ENCODE results near the gene NPTN.

The NPTN gene

DNA sequence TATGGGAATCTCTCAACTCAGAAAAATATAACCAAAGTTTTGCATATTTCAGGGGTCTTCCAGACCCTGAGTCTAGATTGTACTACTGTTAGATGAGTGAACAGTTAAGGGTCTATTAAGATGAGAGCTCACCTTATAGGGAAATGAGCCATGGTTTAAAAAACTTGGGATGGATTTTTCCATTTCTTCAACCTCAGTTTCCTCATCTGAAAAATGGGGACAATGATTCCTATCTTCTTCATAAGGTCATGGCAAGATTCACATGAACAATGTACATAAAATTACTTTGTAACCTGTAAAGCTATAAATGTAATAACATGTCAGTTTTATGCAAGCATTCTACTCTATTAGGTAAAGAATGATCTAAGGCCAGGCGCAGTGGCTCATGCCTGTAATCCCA is 28.7 kb downstream of the NPTN start:
- no peak for ATAC-seq
- TF ChIP-seq PPARA (CRISPR knock-in tag; IDR thresholded peaks at IDR 0.05; ENCODE audit: borderline replicate concordance): no peak
- no peak for TF ChIP-seq CSDC2 (CRISPR knock-in tag; IDR thresholded peaks at IDR 0.05)
- TF ChIP-seq ZNF565 (CRISPR knock-in tag; conservative IDR thresholded peaks at IDR 0.05; ENCODE audit: low read depth): no peak
- TF ChIP-seq ZNF70 (CRISPR knock-in tag; IDR thresholded peaks at IDR 0.05): no peak
- TF ChIP-seq, protein P1, sequence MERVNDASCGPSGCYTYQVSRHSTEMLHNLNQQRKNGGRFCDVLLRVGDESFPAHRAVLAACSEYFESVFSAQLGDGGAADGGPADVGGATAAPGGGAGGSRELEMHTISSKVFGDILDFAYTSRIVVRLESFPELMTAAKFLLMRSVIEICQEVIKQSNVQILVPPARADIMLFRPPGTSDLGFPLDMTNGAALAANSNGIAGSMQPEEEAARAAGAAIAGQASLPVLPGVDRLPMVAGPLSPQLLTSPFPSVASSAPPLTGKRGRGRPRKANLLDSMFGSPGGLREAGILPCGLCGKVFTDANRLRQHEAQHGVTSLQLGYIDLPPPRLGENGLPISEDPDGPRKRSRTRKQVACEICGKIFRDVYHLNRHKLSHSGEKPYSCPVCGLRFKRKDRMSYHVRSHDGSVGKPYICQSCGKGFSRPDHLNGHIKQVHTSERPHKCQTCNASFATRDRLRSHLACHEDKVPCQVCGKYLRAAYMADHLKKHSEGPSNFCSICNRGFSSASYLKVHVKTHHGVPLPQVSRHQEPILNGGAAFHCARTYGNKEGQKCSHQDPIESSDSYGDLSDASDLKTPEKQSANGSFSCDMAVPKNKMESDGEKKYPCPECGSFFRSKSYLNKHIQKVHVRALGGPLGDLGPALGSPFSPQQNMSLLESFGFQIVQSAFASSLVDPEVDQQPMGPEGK (CRISPR knock-in tag; IDR thresholded peaks at IDR 0.05; ENCODE audit: borderline replicate concordance): no peak
- TF ChIP-seq SNAI2 (CRISPR knock-in tag; IDR thresholded peaks at IDR 0.05): no peak
- TF ChIP-seq RARB (CRISPR knock-in tag; IDR thresholded peaks at IDR 0.05): no peak
- TF ChIP-seq, protein P2, sequence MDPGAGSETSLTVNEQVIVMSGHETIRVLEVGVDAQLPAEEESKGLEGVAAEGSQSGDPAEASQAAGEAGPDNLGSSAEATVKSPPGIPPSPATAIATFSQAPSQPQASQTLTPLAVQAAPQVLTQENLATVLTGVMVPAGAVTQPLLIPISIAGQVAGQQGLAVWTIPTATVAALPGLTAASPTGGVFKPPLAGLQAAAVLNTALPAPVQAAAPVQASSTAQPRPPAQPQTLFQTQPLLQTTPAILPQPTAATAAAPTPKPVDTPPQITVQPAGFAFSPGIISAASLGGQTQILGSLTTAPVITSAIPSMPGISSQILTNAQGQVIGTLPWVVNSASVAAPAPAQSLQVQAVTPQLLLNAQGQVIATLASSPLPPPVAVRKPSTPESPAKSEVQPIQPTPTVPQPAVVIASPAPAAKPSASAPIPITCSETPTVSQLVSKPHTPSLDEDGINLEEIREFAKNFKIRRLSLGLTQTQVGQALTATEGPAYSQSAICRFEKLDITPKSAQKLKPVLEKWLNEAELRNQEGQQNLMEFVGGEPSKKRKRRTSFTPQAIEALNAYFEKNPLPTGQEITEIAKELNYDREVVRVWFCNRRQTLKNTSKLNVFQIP (CRISPR knock-in tag; IDR thresholded peaks at IDR 0.05; ENCODE audit: borderline replicate concordance, low read depth): no peak
- TF ChIP-seq, protein P3, sequence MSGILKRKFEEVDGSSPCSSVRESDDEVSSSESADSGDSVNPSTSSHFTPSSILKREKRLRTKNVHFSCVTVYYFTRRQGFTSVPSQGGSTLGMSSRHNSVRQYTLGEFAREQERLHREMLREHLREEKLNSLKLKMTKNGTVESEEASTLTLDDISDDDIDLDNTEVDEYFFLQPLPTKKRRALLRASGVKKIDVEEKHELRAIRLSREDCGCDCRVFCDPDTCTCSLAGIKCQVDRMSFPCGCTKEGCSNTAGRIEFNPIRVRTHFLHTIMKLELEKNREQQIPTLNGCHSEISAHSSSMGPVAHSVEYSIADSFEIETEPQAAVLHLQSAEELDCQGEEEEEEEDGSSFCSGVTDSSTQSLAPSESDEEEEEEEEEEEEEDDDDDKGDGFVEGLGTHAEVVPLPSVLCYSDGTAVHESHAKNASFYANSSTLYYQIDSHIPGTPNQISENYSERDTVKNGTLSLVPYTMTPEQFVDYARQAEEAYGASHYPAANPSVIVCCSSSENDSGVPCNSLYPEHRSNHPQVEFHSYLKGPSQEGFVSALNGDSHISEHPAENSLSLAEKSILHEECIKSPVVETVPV (CRISPR knock-in tag; IDR thresholded peaks at IDR 0.05): no peak
- TF ChIP-seq ZFP3 (CRISPR knock-in tag; IDR thresholded peaks at IDR 0.05): no peak
- no peak for TF ChIP-seq TOX (CRISPR knock-in tag; IDR thresholded peaks at IDR 0.05; ENCODE audit: borderline replicate concordance)
- TF ChIP-seq GLIS3 (CRISPR knock-in tag; IDR thresholded peaks at IDR 0.05): no peak

DNA sequence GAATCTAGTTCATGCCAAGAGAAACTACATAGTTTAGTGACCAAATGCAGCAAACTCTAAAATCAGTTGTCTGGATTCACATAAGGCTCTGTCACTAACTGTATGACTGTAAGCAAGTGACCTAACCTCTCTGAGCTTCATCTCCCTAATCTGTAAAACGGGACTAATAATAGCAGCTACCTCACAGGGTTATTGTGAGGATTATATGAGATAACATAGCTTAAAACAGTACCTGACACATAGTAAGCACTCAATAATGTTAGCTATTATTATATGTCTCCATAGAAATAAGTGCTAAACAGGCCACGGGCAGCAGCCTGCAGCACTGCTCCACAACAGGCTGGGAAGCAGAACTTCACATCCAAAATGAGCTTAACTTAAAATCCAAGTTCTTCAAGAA is 30.2 kb downstream of the NPTN start:
- no peak for TF ChIP-seq ISL1 (CRISPR knock-in tag; IDR thresholded peaks at IDR 0.05)
- no peak for TF ChIP-seq TOX (CRISPR knock-in tag; IDR thresholded peaks at IDR 0.05; ENCODE audit: borderline replicate concordance)
- TF ChIP-seq PPARA (CRISPR knock-in tag; IDR thresholded peaks at IDR 0.05; ENCODE audit: borderline replicate concordance): no peak
- no peak for TF ChIP-seq OSR1 (CRISPR knock-in tag; IDR thresholded peaks at IDR 0.05)
- no peak for TF ChIP-seq ZFP30 (CRISPR knock-in tag; IDR thresholded peaks at IDR 0.05)
- no peak for TF ChIP-seq ESRRG (CRISPR knock-in tag; IDR thresholded peaks at IDR 0.05)
- TF ChIP-seq, protein P3 (CRISPR knock-in tag; IDR thresholded peaks at IDR 0.05): no peak
- no peak for TF ChIP-seq ZNF8 (CRISPR knock-in tag; IDR thresholded peaks at IDR 0.05)
- no peak for TF ChIP-seq RARB (CRISPR knock-in tag; IDR thresholded peaks at IDR 0.05)
- no peak for TF ChIP-seq ZNF565 (CRISPR knock-in tag; conservative IDR thresholded peaks at IDR 0.05; ENCODE audit: low read depth)
- TF ChIP-seq, protein P4, sequence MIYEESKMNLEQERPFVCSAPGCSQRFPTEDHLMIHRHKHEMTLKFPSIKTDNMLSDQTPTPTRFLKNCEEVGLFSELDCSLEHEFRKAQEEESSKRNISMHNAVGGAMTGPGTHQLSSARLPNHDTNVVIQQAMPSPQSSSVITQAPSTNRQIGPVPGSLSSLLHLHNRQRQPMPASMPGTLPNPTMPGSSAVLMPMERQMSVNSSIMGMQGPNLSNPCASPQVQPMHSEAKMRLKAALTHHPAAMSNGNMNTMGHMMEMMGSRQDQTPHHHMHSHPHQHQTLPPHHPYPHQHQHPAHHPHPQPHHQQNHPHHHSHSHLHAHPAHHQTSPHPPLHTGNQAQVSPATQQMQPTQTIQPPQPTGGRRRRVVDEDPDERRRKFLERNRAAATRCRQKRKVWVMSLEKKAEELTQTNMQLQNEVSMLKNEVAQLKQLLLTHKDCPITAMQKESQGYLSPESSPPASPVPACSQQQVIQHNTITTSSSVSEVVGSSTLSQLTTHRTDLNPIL (CRISPR knock-in tag; IDR thresholded peaks at IDR 0.05; ENCODE audit: low read depth): no peak
- TF ChIP-seq GLIS3 (CRISPR knock-in tag; IDR thresholded peaks at IDR 0.05): no peak
- no peak for TF ChIP-seq SNAI2 (CRISPR knock-in tag; IDR thresholded peaks at IDR 0.05)
- TF ChIP-seq ZNF70 (CRISPR knock-in tag; IDR thresholded peaks at IDR 0.05): no peak
- no peak for TF ChIP-seq BACH2 (CRISPR knock-in tag; IDR thresholded peaks at IDR 0.05; ENCODE audit: borderline replicate concordance)
- no peak for ATAC-seq

DNA sequence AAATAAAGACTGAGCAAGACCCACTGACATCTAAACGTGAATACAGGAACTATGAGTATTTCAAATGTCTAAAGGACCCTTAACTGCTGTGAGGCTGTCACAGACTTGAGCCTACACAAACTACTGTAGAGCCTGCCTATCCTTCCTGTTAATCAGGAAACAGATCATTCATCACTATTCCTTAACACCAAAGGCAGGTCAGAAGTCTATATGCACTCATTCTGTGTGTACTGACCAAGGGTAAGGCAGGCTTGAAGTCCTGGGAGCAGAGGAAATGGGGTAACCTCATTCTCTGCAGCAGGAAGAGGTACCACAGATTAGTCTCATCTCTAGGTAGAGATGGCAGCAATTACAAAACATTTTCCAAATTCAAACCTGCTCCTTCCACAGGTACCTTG is 30.7 kb downstream of the NPTN start:
- TF ChIP-seq RARB (CRISPR knock-in tag; IDR thresholded peaks at IDR 0.05): no peak
- no peak for TF ChIP-seq ZNF8 (CRISPR knock-in tag; IDR thresholded peaks at IDR 0.05)
- TF ChIP-seq BACH2 (CRISPR knock-in tag; IDR thresholded peaks at IDR 0.05; ENCODE audit: borderline replicate concordance): no peak
- TF ChIP-seq, protein P5, sequence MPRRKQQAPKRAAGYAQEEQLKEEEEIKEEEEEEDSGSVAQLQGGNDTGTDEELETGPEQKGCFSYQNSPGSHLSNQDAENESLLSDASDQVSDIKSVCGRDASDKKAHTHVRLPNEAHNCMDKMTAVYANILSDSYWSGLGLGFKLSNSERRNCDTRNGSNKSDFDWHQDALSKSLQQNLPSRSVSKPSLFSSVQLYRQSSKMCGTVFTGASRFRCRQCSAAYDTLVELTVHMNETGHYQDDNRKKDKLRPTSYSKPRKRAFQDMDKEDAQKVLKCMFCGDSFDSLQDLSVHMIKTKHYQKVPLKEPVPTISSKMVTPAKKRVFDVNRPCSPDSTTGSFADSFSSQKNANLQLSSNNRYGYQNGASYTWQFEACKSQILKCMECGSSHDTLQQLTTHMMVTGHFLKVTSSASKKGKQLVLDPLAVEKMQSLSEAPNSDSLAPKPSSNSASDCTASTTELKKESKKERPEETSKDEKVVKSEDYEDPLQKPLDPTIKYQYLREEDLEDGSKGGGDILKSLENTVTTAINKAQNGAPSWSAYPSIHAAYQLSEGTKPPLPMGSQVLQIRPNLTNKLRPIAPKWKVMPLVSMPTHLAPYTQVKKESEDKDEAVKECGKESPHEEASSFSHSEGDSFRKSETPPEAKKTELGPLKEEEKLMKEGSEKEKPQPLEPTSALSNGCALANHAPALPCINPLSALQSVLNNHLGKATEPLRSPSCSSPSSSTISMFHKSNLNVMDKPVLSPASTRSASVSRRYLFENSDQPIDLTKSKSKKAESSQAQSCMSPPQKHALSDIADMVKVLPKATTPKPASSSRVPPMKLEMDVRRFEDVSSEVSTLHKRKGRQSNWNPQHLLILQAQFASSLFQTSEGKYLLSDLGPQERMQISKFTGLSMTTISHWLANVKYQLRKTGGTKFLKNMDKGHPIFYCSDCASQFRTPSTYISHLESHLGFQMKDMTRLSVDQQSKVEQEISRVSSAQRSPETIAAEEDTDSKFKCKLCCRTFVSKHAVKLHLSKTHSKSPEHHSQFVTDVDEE (CRISPR knock-in tag; IDR thresholded peaks at IDR 0.05): no peak
- TF ChIP-seq CSDC2 (CRISPR knock-in tag; IDR thresholded peaks at IDR 0.05): no peak
- TF ChIP-seq ZNF70 (CRISPR knock-in tag; IDR thresholded peaks at IDR 0.05): no peak
- TF ChIP-seq, protein P1 (CRISPR knock-in tag; IDR thresholded peaks at IDR 0.05; ENCODE audit: borderline replicate concordance): no peak
- no peak for TF ChIP-seq SNAI2 (CRISPR knock-in tag; IDR thresholded peaks at IDR 0.05)
- no peak for TF ChIP-seq OSR1 (CRISPR knock-in tag; IDR thresholded peaks at IDR 0.05)
- no peak for TF ChIP-seq ZFP3 (CRISPR knock-in tag; IDR thresholded peaks at IDR 0.05)
- no peak for TF ChIP-seq ARNTL (CRISPR knock-in tag; IDR thresholded peaks at IDR 0.05; ENCODE audit: borderline replicate concordance, low read depth)
- ATAC-seq: no peak; the same call in 2 of the 3 replicates
